Osteoblast (primary cell): ENCODE measurements around the gene CCDC106. TPM values are rescaled to one million over a fixed set of nuclear protein-coding genes. Genes with fewer than 3 reads are reported as not detected.

Experiments used
- DNase-seq: peaks from one replicate; pipeline ENCODE4 v3.0.0; 2011; ENCODE audit warnings: low spot score, mixed read lengths; ENCODE audit not compliant: insufficient read length; ENCODE audit errors: missing footprints
- H2AFZ ChIP-seq: 2 replicates; pipeline ENCODE4 v1.6.0; 2011; ENCODE audit warnings: mild to moderate bottlenecking, low read length
- H3K27ac ChIP-seq: 2 replicates; pipeline ENCODE4 v1.5.1; 2011; ENCODE audit warnings: mild to moderate bottlenecking, low read depth, low read length, moderate library complexity
- H3K27me3 ChIP-seq: 2 replicates; pipeline ENCODE4 v1.6.0; 2012; ENCODE audit warnings: mild to moderate bottlenecking, control low read depth, inconsistent platforms, low read length, moderate library complexity; ENCODE audit not compliant: insufficient read depth
- H3K36me3 ChIP-seq: 2 replicates; pipeline ENCODE4 v1.5.1; 2011; ENCODE audit warnings: mild to moderate bottlenecking, low read length, control low read depth, moderate library complexity; ENCODE audit not compliant: insufficient read depth
- H3K4me1 ChIP-seq: 2 replicates; pipeline ENCODE4 v1.5.1; 2011; ENCODE audit warnings: mild to moderate bottlenecking, low read length, control low read depth, moderate library complexity; ENCODE audit not compliant: insufficient read depth
- H3K4me2 ChIP-seq: 2 replicates; pipeline ENCODE4 v1.6.0; 2011; ENCODE audit warnings: mild to moderate bottlenecking, low read length; ENCODE audit not compliant: insufficient read depth
- H3K4me3 ChIP-seq: fragments of 200-600 bp; sonication (generic); 3 replicates; pipeline ENCODE4 v1.5.1; 2012; ENCODE audit warnings: mild to moderate bottlenecking, low read length, inconsistent platforms; ENCODE audit not compliant: insufficient read depth
- H3K79me2 ChIP-seq: 2 replicates; pipeline ENCODE4 v1.6.0; 2012; ENCODE audit warnings: mild to moderate bottlenecking, low read length, control low read depth, inconsistent platforms; ENCODE audit not compliant: insufficient read depth
- H3K9me3 ChIP-seq: 2 replicates; pipeline ENCODE4 v1.5.1; 2011; ENCODE audit warnings: low read depth, low read length, control low read depth
- H4K20me1 ChIP-seq: 2 replicates; pipeline ENCODE4 v1.6.0; 2012; ENCODE audit warnings: mild to moderate bottlenecking, low read length, control low read depth; ENCODE audit not compliant: insufficient read depth
- total RNA-seq: library from RNA; depleted of rRNA; stranded (reverse); fragments of >200 nt; gene quantifications from 2 replicates; pipeline ENCODE4 v1.2.3, GENCODE V29; 2012
- TF ChIP-seq, protein P1 (sequence below): IDR thresholded peaks from 2 replicates; pipeline ENCODE4 v1.5.1; 2011; ENCODE audit warnings: mild to moderate bottlenecking, low read depth, low read length, moderate library complexity; ENCODE audit errors: extremely low read depth

The CCDC106 gene
- total RNA-seq, 1 donor = 10.5 TPM

DNA sequence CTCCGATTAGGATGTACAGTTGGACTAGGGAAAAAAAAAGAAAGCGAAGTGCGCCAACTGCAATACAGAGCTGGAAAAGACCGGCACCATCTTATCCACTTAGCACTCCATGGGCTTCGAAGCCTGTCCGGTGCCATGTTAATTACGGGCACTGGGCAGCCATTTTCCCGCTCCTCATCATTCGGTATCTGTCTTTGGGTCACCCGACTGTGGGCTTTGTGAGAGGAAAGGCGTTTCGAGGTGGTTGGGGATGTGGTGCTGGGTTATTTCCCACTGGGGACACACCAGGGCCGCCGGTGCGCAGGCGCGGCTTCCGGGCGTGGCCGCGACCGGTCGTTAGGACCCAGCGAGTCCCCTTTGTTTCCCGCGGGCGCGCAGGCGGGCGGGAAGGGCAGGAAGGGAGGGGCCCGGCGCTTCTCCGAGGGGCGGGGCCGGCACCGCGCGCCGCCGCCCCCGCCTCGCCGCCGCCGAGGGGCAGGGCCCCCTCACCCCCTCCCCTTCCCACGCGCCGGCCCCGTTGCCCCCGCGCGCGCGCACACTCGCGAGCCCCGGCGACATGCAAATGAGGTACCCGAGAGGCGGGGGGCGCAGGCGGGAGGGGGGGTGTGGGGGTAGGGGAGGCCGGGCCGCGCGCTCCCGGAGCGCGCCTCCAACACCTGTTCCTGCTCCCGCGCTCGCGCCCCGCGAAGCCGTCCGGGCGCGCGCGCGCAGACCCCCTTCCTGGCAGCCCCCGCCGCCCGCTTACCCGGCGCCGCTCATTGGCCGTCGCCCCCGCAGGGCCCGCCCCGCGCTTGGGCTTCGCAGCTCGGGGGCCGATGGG is 48.0 kb upstream of the CCDC106 start, which contains the start of gene ZNF524:
ZNF524 (plus strand) TSS at position 447 of the 820 bp plus-strand sequence. CDS start 1,825 bp downstream, outside the sequence.
- H3K4me3 ChIP-seq = peak within 1 kb of the TSS; percentile 87
- no peaks in the 10 kb centered on the region for H3K27me3 ChIP-seq
- H3K4me1 ChIP-seq = peaks cover 11% of the 10 kb centered on the region
- peaks cover 9% of the 10 kb centered on the region for H3K79me2 ChIP-seq
- H3K27ac ChIP-seq = peak within 1 kb of the TSS; percentile 92
- no peaks in the 10 kb centered on the region for H3K9me3 ChIP-seq
- peaks cover 4% of the 10 kb centered on the region for H4K20me1 ChIP-seq
- TF ChIP-seq, protein P1, sequence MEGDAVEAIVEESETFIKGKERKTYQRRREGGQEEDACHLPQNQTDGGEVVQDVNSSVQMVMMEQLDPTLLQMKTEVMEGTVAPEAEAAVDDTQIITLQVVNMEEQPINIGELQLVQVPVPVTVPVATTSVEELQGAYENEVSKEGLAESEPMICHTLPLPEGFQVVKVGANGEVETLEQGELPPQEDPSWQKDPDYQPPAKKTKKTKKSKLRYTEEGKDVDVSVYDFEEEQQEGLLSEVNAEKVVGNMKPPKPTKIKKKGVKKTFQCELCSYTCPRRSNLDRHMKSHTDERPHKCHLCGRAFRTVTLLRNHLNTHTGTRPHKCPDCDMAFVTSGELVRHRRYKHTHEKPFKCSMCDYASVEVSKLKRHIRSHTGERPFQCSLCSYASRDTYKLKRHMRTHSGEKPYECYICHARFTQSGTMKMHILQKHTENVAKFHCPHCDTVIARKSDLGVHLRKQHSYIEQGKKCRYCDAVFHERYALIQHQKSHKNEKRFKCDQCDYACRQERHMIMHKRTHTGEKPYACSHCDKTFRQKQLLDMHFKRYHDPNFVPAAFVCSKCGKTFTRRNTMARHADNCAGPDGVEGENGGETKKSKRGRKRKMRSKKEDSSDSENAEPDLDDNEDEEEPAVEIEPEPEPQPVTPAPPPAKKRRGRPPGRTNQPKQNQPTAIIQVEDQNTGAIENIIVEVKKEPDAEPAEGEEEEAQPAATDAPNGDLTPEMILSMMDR = no peak
- peaks cover 16% of the 10 kb centered on the region for H3K36me3 ChIP-seq
- DNase-seq = peak; percentile 99
- H2AFZ ChIP-seq = peak within 1 kb of the TSS; percentile 90
- H3K4me2 ChIP-seq = peak within 1 kb of the TSS; percentile 87

DNA sequence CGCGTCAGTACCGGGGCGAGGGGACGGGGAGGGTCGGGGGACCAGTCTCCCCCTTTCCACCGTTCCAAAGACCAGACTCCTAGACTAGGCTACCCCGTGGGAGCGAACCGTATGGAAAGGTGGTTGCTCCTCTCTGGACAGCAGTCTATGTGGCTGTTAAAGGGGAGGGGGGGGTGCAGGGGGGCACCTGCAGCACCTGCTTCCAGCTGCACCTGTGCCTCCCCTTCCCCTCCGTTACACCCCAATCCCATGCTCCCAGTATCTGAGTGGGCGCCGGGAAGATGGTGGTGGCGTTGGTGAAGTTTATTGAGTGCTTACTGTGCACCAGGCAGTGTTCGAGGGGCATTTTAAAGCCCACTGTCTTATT is 47.4 kb upstream of the CCDC106 start:
- Histone ChIP-seq H3K27ac (no peak overlapping the region), H3K36me3 (peaks cover 10% of the 10 kb centered on the region), H3K27me3 (no peaks in the 10 kb centered on the region), H3K4me2 (peak overlapping the region; percentile 68), H3K9me3 (no peaks in the 10 kb centered on the region), H2AFZ (peak overlapping the region; percentile 56), H3K79me2 (peaks cover 9% of the 10 kb centered on the region), H4K20me1 (peaks cover 4% of the 10 kb centered on the region), H3K4me1 (peaks cover 11% of the 10 kb centered on the region), H3K4me3 (peak overlapping the region; percentile 87)
- TF ChIP-seq, protein P1 = no peak
- DNase-seq = no peak

DNA sequence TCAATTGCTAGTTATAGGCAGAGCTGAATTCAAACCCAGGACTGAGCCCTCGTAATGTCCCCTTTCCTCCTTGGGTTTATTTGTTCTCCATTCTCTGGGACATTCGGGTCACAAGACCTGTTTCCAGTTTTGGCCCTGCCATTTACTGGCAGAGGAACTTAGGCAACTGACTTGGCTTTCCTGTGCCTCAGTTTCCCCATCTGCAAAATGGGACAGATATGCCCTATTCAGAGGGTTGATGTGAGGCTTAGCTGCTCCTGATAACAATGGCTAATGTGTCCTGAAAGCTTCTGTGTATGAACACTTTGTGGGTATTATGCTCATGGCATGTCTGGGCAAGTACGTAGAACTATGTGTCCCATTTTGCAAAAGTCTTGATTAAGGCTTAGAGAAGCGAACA is 46.9 kb upstream of the CCDC106 start:
- no peak overlapping the region for H2AFZ ChIP-seq
- peaks cover 4% of the 10 kb centered on the region for H4K20me1 ChIP-seq
- TF ChIP-seq, protein P1 = no peak
- no peaks in the 10 kb centered on the region for H3K9me3 ChIP-seq
- peaks cover 6% of the 10 kb centered on the region for H3K36me3 ChIP-seq
- H3K27ac ChIP-seq = no peak overlapping the region
- peak overlapping the region; percentile 68 for H3K4me2 ChIP-seq
- H3K79me2 ChIP-seq = peaks cover 13% of the 10 kb centered on the region
- H3K4me3 ChIP-seq = peak overlapping the region; percentile 87
- H3K4me1 ChIP-seq = peaks cover 11% of the 10 kb centered on the region
- H3K27me3 ChIP-seq = no peaks in the 10 kb centered on the region
- DNase-seq = no peak
